ENCODE measurements around the gene GAB2. TPM values are rescaled to one million over a fixed set of nuclear protein-coding genes. Genes with fewer than 3 reads are reported as not detected.

The GAB2 gene
- total and polyA plus RNA-seq, 2 donors (not counting 1 experiment from before 2014, with no cell fraction given) = 5.8 to 85.9 TPM

DNA sequence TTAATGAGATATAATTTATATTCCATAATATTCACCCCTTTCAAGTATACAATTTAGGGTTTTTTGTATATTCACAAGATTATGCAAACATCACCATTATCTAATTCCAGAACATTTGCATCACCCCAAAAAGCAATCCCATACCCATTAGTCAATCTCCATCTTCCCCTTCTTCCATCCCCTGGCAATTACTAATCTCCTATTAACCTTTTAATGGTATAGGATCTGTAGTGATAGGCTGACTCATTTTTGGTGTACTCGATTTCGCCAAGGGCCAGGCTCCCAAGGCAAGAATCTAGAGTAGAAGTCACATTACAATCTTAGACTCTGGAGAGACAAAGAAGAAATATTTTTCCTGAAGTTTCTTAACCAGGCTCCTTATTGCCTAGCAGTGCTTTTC lies 113.4 kb downstream of the GAB2 start:
- H3K9me3 ChIP-seq (ENCODE audit: control extremely low read depth in 1 of 3, control insufficient read depth in 2 of 3, insufficient read depth in 1 of 3, low read length in 2 of 3) = no peaks in the 10 kb centered on the region
- intact Hi-C loops (cut with micrococcal nuclease) = no loop called here
- peaks cover 25% of the 10 kb centered on the region for H3K4me1 Mint-ChIP-seq
- no peak for TF ChIP-seq EZH2 (IDR thresholded peaks at IDR 0.05; ENCODE audit: borderline replicate concordance, insufficient read depth, low read depth, low read length, poor library complexity, severe bottlenecking)
- TF ChIP-seq, protein P1, sequence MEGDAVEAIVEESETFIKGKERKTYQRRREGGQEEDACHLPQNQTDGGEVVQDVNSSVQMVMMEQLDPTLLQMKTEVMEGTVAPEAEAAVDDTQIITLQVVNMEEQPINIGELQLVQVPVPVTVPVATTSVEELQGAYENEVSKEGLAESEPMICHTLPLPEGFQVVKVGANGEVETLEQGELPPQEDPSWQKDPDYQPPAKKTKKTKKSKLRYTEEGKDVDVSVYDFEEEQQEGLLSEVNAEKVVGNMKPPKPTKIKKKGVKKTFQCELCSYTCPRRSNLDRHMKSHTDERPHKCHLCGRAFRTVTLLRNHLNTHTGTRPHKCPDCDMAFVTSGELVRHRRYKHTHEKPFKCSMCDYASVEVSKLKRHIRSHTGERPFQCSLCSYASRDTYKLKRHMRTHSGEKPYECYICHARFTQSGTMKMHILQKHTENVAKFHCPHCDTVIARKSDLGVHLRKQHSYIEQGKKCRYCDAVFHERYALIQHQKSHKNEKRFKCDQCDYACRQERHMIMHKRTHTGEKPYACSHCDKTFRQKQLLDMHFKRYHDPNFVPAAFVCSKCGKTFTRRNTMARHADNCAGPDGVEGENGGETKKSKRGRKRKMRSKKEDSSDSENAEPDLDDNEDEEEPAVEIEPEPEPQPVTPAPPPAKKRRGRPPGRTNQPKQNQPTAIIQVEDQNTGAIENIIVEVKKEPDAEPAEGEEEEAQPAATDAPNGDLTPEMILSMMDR (IDR thresholded peaks at IDR 0.05) = no peak
- no CpG with 5 or more reads among the region's 2 CpGs for WGBS (ENCODE audit: insufficient coverage)
- ATAC-seq (ENCODE audit: low read depth) = no peak
- H4K20me1 ChIP-seq (ENCODE audit: control insufficient read depth, insufficient read depth, low read length, poor library complexity, severe bottlenecking) = peaks cover 4% of the 10 kb centered on the region
- no peak overlapping the region for H3K9ac ChIP-seq (ENCODE audit: low read length)
- H3K36me3 ChIP-seq (replicated peaks in 1 of 2; ENCODE audit: control extremely low read depth in 1 of 2, control insufficient read depth in 1 of 2, extremely low read depth in 1 of 2, insufficient read depth in 2 of 2, low read length in 1 of 2) = no peaks in the 10 kb centered on the region
- no peaks in the 10 kb centered on the region for H3K27me3 ChIP-seq (replicated peaks in 1 of 4; ENCODE audit: control extremely low read depth in 1 of 4, control insufficient read depth in 3 of 4, insufficient read depth in 4 of 4, low read length in 3 of 4)
- no peak overlapping the region for H3K4me2 ChIP-seq (replicated peaks; ENCODE audit: low read depth, low read length, poor library complexity, severe bottlenecking)
- no peak overlapping the region for H3K27ac ChIP-seq (ENCODE audit: low read length in 2 of 2)
- no peak overlapping the region for H2AFZ ChIP-seq (ENCODE audit: insufficient read depth, low read depth, low read length, poor library complexity, severe bottlenecking)
- no peaks in the 10 kb centered on the region for H3K27me3 Mint-ChIP-seq
- H3K4me3 Mint-ChIP-seq = no peak overlapping the region
- H3K9me3 Mint-ChIP-seq (ENCODE audit: insufficient read depth) = no peaks in the 10 kb centered on the region
- H3K4me3 ChIP-seq (ENCODE audit: control extremely low read depth in 1 of 5, extremely low read depth in 1 of 5, insufficient read depth in 1 of 5, low read depth in 2 of 5, low read length in 4 of 5) = no peak overlapping the region
- H3K79me2 ChIP-seq (ENCODE audit: control insufficient read depth, insufficient read depth, low read length) = peaks cover 35% of the 10 kb centered on the region
- H3K27ac Mint-ChIP-seq = no peak overlapping the region
- CTCF ChIA-PET = no interaction called here
- POLR2A ChIA-PET = no interaction called here
- peaks cover 0 to 5% of the 10 kb centered on the region in 2 donors for H3K4me1 ChIP-seq (ENCODE audit: control insufficient read depth in 2 of 2, insufficient read depth in 2 of 2, low read length in 2 of 2)
- no peak for DNase-seq

DNA sequence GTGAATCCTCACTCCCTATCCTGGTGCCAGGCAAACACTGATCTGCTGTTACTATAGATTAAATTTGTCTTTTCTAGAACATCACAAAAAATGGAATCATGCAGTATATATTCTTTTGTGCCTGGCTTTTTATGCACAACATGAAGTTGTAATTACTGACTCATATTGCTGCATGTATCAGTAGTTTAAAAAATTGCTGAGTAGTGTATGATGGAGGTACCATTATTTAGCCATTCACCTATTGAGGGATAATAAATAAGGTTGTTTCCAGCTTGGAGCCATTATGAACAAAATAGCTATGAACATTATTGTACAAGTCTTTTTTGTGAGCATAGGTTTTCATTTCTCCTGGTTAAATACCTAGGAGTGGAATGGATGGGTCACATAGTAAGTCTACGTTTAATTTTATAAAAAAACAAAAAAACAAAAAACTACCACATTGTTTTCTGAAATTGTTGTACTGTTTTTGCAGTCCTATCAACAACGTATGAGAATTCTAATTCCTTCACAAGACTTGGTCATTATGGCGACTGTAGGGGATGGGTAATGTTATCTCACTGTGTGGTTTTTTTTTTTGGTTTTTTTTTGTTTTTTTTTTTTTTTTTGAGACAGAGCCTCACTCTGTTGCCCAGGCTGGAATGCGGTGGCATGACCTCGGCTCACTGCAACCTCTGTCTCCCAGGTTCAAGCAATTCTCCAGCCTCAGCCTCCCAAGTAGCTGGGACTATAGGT lies 117.3 kb downstream of the GAB2 start:
- no peak for DNase-seq
- Histone ChIP-seq H3K27ac (ENCODE audit: low read length in 2 of 2) (no peak overlapping the region), H3K9me3 (ENCODE audit: control extremely low read depth in 1 of 3, control insufficient read depth in 2 of 3, insufficient read depth in 1 of 3, low read length in 2 of 3) (no peaks in the 10 kb centered on the region), H3K79me2 (ENCODE audit: control insufficient read depth, insufficient read depth, low read length) (peaks cover 10% of the 10 kb centered on the region), H3K4me1 (ENCODE audit: control insufficient read depth in 2 of 2, insufficient read depth in 2 of 2, low read length in 2 of 2) (peaks cover 0 to 5% of the 10 kb centered on the region in 2 donors), H3K4me3 (ENCODE audit: control extremely low read depth in 1 of 5, extremely low read depth in 1 of 5, insufficient read depth in 1 of 5, low read depth in 2 of 5, low read length in 4 of 5) (no peak overlapping the region), H3K4me2 (replicated peaks; ENCODE audit: low read depth, low read length, poor library complexity, severe bottlenecking) (no peak overlapping the region), H3K9ac (ENCODE audit: low read length) (no peak overlapping the region), H3K36me3 (replicated peaks in 1 of 2; ENCODE audit: control extremely low read depth in 1 of 2, control insufficient read depth in 1 of 2, extremely low read depth in 1 of 2, insufficient read depth in 2 of 2, low read length in 1 of 2) (no peaks in the 10 kb centered on the region), H4K20me1 (ENCODE audit: control insufficient read depth, insufficient read depth, low read length, poor library complexity, severe bottlenecking) (peaks cover 4% of the 10 kb centered on the region), H2AFZ (ENCODE audit: insufficient read depth, low read depth, low read length, poor library complexity, severe bottlenecking) (no peak overlapping the region), H3K27me3 (replicated peaks in 1 of 4; ENCODE audit: control extremely low read depth in 1 of 4, control insufficient read depth in 3 of 4, insufficient read depth in 4 of 4, low read length in 3 of 4) (no peaks in the 10 kb centered on the region)
- no CpG with 5 or more reads among the region's 5 CpGs for WGBS (ENCODE audit: insufficient coverage)
- no peak for ATAC-seq (ENCODE audit: low read depth)
- TF ChIP-seq EZH2 (IDR thresholded peaks at IDR 0.05; ENCODE audit: borderline replicate concordance, insufficient read depth, low read depth, low read length, poor library complexity, severe bottlenecking) = no peak
- TF ChIP-seq, protein P1 (IDR thresholded peaks at IDR 0.05) = no peak
- intact Hi-C loops (cut with micrococcal nuclease) = no loop called here
- Mint-ChIP-seq H3K4me1 (peaks cover 27% of the 10 kb centered on the region), H3K9me3 (ENCODE audit: insufficient read depth) (no peaks in the 10 kb centered on the region), H3K4me3 (no peak overlapping the region), H3K27ac (no peak overlapping the region), H3K27me3 (no peaks in the 10 kb centered on the region)
- ChIA-PET POLR2A (no interaction called here), CTCF (interaction anchor here (0.9 kb wide), 1 partner anchor 25 kb away, joined by 5 read pairs; no protein-coding TSS in a partner anchor)
